Endothelial cell (in vitro differentiated cells): ENCODE data around the gene SERPINB1. TPM values are rescaled to one million over a fixed set of nuclear protein-coding genes. Genes with fewer than 3 reads are reported as not detected.
"Not testable (repeated sequence)": the region's sequence is repeated elsewhere in the genome, so short reads cannot be mapped to it uniquely, and the experiment has no call there.

Source experiments
- DNase-seq: peaks from one replicate; pipeline ENCODE4 v3.0.0; 2021; ENCODE audit warnings: low spot score
- H3K27ac Mint-ChIP-seq: one replicate; pipeline ENCODE4 v1.8.0; 2021; ENCODE audit warnings: mixed read lengths, inconsistent platforms; ENCODE audit not compliant: unreplicated experiment
- H3K27me3 Mint-ChIP-seq: one replicate; pipeline ENCODE4 v1.8.0; 2021; ENCODE audit warnings: mild to moderate bottlenecking, moderate library complexity, mixed read lengths, inconsistent platforms; ENCODE audit not compliant: unreplicated experiment
- H3K36me3 Mint-ChIP-seq: one replicate; pipeline ENCODE4 v1.8.0; 2021; ENCODE audit warnings: mild to moderate bottlenecking, low read depth, mixed read lengths, inconsistent platforms; ENCODE audit not compliant: unreplicated experiment
- H3K4me1 Mint-ChIP-seq: one replicate; pipeline ENCODE4 v1.8.0; 2021; ENCODE audit warnings: mild to moderate bottlenecking, mixed read lengths, inconsistent platforms; ENCODE audit not compliant: unreplicated experiment
- H3K4me3 Mint-ChIP-seq: one replicate; pipeline ENCODE4 v1.8.0; 2021; ENCODE audit warnings: mild to moderate bottlenecking, mixed read lengths, inconsistent platforms; ENCODE audit not compliant: unreplicated experiment
- H3K9me3 Mint-ChIP-seq: one replicate; pipeline ENCODE4 v1.8.0; 2021; ENCODE audit warnings: mixed read lengths, inconsistent platforms; ENCODE audit not compliant: unreplicated experiment
- total RNA-seq: library from RNA; stranded (reverse); fragmentation: NEBNext Ultra II Directional; extraction: Animal tissue kit (Norgen Biotek cat#: 25700); gene quantifications from one replicate; pipeline ENCODE4 v1.2.1, GENCODE V29; 2021; ENCODE audit not compliant: unreplicated experiment
- TF ChIP-seq, protein P1 (sequence below): fragments of 200-600 bp; sonication (generic); IDR thresholded peaks from one replicate; pipeline ENCODE4 v1.5.0; 2021; ENCODE audit warnings: antibody characterized with exemption; ENCODE audit not compliant: unreplicated experiment

SERPINB1 gene
- total RNA-seq, 1 donor from 2014 or later = 16.6 TPM

GRCh38 chr6:2861822-2862164, 20.1 kb upstream of the SERPINB1 start:
- H3K9me3 Mint-ChIP-seq = no peaks in the 10 kb centered on the region
- DNase-seq = no peak
- TF ChIP-seq, protein P1, sequence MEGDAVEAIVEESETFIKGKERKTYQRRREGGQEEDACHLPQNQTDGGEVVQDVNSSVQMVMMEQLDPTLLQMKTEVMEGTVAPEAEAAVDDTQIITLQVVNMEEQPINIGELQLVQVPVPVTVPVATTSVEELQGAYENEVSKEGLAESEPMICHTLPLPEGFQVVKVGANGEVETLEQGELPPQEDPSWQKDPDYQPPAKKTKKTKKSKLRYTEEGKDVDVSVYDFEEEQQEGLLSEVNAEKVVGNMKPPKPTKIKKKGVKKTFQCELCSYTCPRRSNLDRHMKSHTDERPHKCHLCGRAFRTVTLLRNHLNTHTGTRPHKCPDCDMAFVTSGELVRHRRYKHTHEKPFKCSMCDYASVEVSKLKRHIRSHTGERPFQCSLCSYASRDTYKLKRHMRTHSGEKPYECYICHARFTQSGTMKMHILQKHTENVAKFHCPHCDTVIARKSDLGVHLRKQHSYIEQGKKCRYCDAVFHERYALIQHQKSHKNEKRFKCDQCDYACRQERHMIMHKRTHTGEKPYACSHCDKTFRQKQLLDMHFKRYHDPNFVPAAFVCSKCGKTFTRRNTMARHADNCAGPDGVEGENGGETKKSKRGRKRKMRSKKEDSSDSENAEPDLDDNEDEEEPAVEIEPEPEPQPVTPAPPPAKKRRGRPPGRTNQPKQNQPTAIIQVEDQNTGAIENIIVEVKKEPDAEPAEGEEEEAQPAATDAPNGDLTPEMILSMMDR = no peak
- no peak overlapping the region for H3K27ac Mint-ChIP-seq
- H3K27me3 Mint-ChIP-seq = no peaks in the 10 kb centered on the region
- H3K4me3 Mint-ChIP-seq = no peak overlapping the region
- peaks cover 39% of the 10 kb centered on the region for H3K4me1 Mint-ChIP-seq
- H3K36me3 Mint-ChIP-seq = peaks cover 3% of the 10 kb centered on the region

- H3K4me1 Mint-ChIP-seq = peaks cover 37% of the 10 kb centered on the region
Observed at GRCh38 chr6:2861060-2861821, 19.6 kb upstream of the SERPINB1 start.

GRCh38 chr6:2860706-2861059, 19.0 kb upstream of the SERPINB1 start:
- peaks cover 37% of the 10 kb centered on the region for H3K4me1 Mint-ChIP-seq
- not testable (repeated sequence) for H3K27ac Mint-ChIP-seq, H3K36me3 Mint-ChIP-seq, H3K4me3 Mint-ChIP-seq, DNase-seq, H3K9me3 Mint-ChIP-seq, H3K27me3 Mint-ChIP-seq

More at GRCh38 chr6:2861060-2861821, 19.6 kb upstream of the SERPINB1 start:
- TF ChIP-seq, protein P1 = no peak
- Mint-ChIP-seq H3K27me3 (no peaks in the 10 kb centered on the region), H3K27ac (no peak overlapping the region), H3K4me3 (no peak overlapping the region), H3K36me3 (peaks cover 3% of the 10 kb centered on the region), H3K9me3 (no peaks in the 10 kb centered on the region)
- no peak for DNase-seq

DNA sequence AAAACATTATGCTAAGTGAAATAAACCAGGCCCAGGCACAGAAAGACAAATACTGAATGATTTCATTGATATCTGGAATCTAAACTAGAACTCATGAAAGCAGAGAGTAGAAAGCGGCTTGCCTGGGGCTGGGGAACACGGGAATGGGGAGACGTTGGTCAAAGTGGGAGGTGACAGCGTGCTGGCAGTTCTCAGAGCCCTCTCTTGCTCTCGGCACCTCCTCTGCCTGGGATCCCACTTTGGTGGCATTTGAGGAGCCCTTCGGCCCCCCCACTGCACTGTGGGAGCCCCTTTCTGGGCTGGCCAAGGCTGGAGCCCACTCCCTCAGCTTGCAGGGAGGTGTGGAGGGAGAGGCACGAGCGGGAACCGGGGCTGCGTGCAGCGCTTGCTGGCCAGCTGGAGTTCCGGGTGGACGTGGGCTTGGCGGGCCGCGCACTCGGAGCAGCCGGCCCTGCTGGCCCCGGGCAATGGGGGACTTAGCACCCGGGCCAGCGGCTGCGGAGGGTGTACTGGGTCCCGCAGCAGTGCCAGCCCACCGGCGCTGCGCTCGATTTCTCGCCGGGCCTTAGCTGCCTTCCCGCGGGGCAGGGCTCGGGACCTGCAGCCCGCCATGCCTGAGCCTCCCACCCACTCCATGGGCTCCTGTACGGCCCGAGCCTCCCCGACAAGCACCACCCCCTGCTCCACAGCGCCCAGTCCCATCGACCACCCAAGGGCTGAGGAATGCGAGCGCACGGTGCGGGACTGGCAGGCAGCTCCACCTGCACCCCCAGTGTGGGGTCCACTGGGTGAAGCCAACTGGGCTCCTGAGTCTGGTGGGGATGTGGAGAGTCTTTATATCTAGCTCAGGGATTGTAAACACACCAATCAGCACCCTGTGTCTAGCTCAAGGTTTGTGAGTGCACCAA, 18.4 kb upstream of the SERPINB1 start:
- not testable (repeated sequence) for DNase-seq

DNA sequence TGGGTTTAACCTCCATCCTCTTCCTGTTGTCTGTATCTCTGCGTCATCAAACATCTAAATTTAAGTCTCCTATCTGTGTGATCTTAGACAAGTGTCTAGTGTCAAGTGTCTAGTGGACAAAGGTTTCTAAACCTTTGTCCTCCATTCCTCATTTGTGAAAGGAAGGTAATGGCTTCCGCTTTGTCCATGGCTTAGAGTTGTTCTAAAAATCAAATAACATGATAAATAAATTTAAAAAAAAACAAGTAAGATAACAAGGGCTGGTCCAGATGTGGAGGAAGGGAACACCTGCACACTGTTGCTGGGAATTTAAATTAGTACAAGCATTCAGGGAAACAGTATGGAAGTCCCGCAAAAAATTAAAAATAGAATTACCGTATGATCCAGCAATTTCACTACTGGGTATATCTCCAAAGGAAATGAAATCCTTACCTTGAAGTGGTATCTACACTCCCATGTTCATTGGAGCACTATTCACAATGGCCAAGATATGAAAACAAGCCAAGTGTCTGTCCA, 17.6 kb upstream of the SERPINB1 start:
- Mint-ChIP-seq H3K36me3 (peaks cover 3% of the 10 kb centered on the region), H3K9me3 (no peaks in the 10 kb centered on the region), H3K4me3 (peak overlapping the region; percentile 40), H3K27me3 (no peaks in the 10 kb centered on the region), H3K27ac (peak overlapping the region; percentile 58), H3K4me1 (peaks cover 45% of the 10 kb centered on the region)
- no peak for DNase-seq
- TF ChIP-seq, protein P1 = no peak

More for the DNA sequence above, 18.4 kb upstream of the SERPINB1 start:
- H3K9me3 Mint-ChIP-seq, H3K27me3 Mint-ChIP-seq, H3K36me3 Mint-ChIP-seq: not testable (repeated sequence)
- Mint-ChIP-seq H3K4me3 (peak overlapping the region; percentile 40), H3K4me1 (peaks cover 42% of the 10 kb centered on the region), H3K27ac (peak overlapping the region; percentile 53)
